GM12878 (cell line): Measurements from ENCODE around the gene FUT7. TPM values are rescaled to one million over a fixed set of nuclear protein-coding genes. Genes with fewer than 3 reads are reported as not detected.

Experiments used
- ASH2L ChIP-seq: fragments of 300-600, 200-600 bp; sonication (generic); IDR thresholded peaks from 2 replicates; pipeline ENCODE4 v1.6.1; 2017; ENCODE audit warnings: low read depth, mild to moderate bottlenecking, borderline replicate concordance
- CREB1 ChIP-seq: IDR thresholded peaks from 2 replicates; pipeline ENCODE4 v1.6.1; 2012; ENCODE audit warnings: low read depth, mild to moderate bottlenecking, inconsistent platforms
- CUX1 ChIP-seq: IDR thresholded peaks from 2 replicates; pipeline ENCODE4 v1.6.1; 2012; ENCODE audit warnings: improper control_type of control experiment, low read depth, low read length; ENCODE audit not compliant: insufficient replicate concordance
- EZH2 ChIP-seq: IDR thresholded peaks from 2 replicates; pipeline ENCODE4 v1.6.1; 2012; ENCODE audit warnings: low read depth, mild to moderate bottlenecking, control low read depth, inconsistent platforms, low read length, borderline replicate concordance; ENCODE audit not compliant: control insufficient read depth
- HDAC6 ChIP-seq: fragments of 200-600 bp; sonication (generic); IDR thresholded peaks from one replicate; pipeline ENCODE4 v1.8.0; 2017; ENCODE audit warnings: antibody characterized with exemption; ENCODE audit not compliant: unreplicated experiment
- HDGF ChIP-seq: fragments of 450-650 bp; IDR thresholded peaks from 2 replicates; pipeline ENCODE4 v1.6.1; 2016; ENCODE audit warnings: antibody characterized with exemption
- JUNB ChIP-seq: IDR thresholded peaks from 2 replicates; pipeline ENCODE4 v1.6.1; 2016; ENCODE audit warnings: antibody characterized with exemption, mild to moderate bottlenecking
- KDM1A ChIP-seq: fragments of 200-600 bp; sonication (generic); IDR thresholded peaks from 2 replicates; pipeline ENCODE4 v1.6.1; 2016; ENCODE audit warnings: borderline replicate concordance
- NFYA ChIP-seq: IDR thresholded peaks from 2 replicates; pipeline ENCODE4 v1.6.1; 2011; ENCODE audit warnings: low read depth, mild to moderate bottlenecking, low read length, improper control_type of control experiment, borderline replicate concordance
- PBX3 ChIP-seq: IDR thresholded peaks from 2 replicates; pipeline ENCODE4 v1.6.1; 2011; ENCODE audit warnings: mild to moderate bottlenecking, low read depth, low read length, moderate library complexity; ENCODE audit not compliant: insufficient replicate concordance
- POU2F2 ChIP-seq: IDR thresholded peaks from 3 replicates; pipeline ENCODE4 v1.6.1; 2011; ENCODE audit warnings: low read depth, mild to moderate bottlenecking, low read length, borderline replicate concordance
- RBBP5 ChIP-seq: fragments of 200-600 bp; sonication (generic); conservative IDR thresholded peaks from 2 replicates; pipeline ENCODE4 v1.6.1; 2016
- RCOR1 ChIP-seq: conservative IDR thresholded peaks from 2 replicates; pipeline ENCODE4 v1.6.1; 2012; ENCODE audit warnings: low read depth, low read length, improper control_type of control experiment
- SREBF1 ChIP-seq: IDR thresholded peaks from 2 replicates; pipeline ENCODE4 v1.6.1; 2012; ENCODE audit warnings: mild to moderate bottlenecking, low read length
- SREBF2 ChIP-seq: IDR thresholded peaks from 2 replicates; pipeline ENCODE4 v1.6.1; 2012; ENCODE audit warnings: mild to moderate bottlenecking, low read length
- TARDBP ChIP-seq: IDR thresholded peaks from 2 replicates; pipeline ENCODE4 v1.6.1; 2016; ENCODE audit warnings: borderline replicate concordance
- YBX1 ChIP-seq: fragments of 450-650 bp; IDR thresholded peaks from 2 replicates; pipeline ENCODE4 v1.6.1; 2016; ENCODE audit warnings: antibody characterized with exemption
- ZBED1 ChIP-seq: IDR thresholded peaks from 2 replicates; pipeline ENCODE4 v1.6.1; 2016; ENCODE audit warnings: borderline replicate concordance
- ZBTB4 ChIP-seq: fragments of 450-650 bp; formaldehyde crosslinking; IDR thresholded peaks from 2 replicates; pipeline ENCODE4 v1.4.0; 2022; ENCODE audit warnings: mild to moderate bottlenecking, moderate library complexity
- ZNF24 ChIP-seq: fragments of 450-650 bp; IDR thresholded peaks from 2 replicates; pipeline ENCODE4 v1.6.1; 2017; ENCODE audit warnings: antibody characterized with exemption, mild to moderate bottlenecking
- polyA plus RNA-seq, 11 experiments: library from polyadenylated mRNA; depleted of rRNA in 4 of 11; unstranded in 6 of 11; stranded (reverse) in 5 of 11; fragments of >200 nt; fragmentation: Nextera tagmentation in 4 of 11; fragmentation: Illumina TruSeq in 1 of 11; extraction: Ambion mirVana in 4 of 11; extraction: Trizol in 1 of 11; gene quantifications; 1 replicate in 1 of 11; 2 replicates in 10 of 11; pipeline versions ENCODE4 v1.2.1 to v1.2.3, GENCODE V29; 2011 to 2016; ENCODE audit warnings: inconsistent platforms in 2 of 11, missing spikeins in 2 of 11, low read depth in 1 of 11
- total RNA-seq, 4 experiments: library from RNA; depleted of rRNA in 3 of 4; stranded (reverse); fragments of >200 nt in 3 of 4; fragmentation: Illumina TruSeq in 1 of 4; extraction: Trizol in 1 of 4; gene quantifications; 2 replicates each; pipeline versions ENCODE4 v1.2.1 to v1.2.3, GENCODE V29; 2013 to 2021
- TF ChIP-seq, protein P1 (sequence below): IDR thresholded peaks from 2 replicates; pipeline ENCODE4 v1.6.1; 2012; ENCODE audit warnings: low read depth, low read length, improper control_type of control experiment

Gene FUT7
- total and polyA plus RNA-seq, 10 of the 15 experiments (the other 5 are each of a cell fraction or from before 2014, with no cell fraction given) = 0.04 to 0.62 (median 0.20) TPM; not detected in 2

GRCh38 chr9:137034709-137035506 is 3.0 kb upstream of the FUT7 start (continued):
- TF ChIP-seq CUX1 (no peak), HDGF (0 out of 2 replicates have a peak, but pooled peaks have one; percentile 57), ZBED1 (no peak), KDM1A (no peak), NFYA (no peak), RBBP5 (no peak), SREBF2 (no peak), TARDBP (no peak), SREBF1 (no peak), POU2F2 (no peak), HDAC6 (no peak), ZNF24 (no peak), PBX3 (no peak), RCOR1 (peak; percentile 78; the same call in 1 of the 2 replicates), CREB1 (no peak), ASH2L (no peak), EZH2 (no peak), JUNB (peak; percentile 88), ZBTB4 (CRISPR knock-in tag) (no peak), YBX1 (no peak)
- TF ChIP-seq, protein P1, sequence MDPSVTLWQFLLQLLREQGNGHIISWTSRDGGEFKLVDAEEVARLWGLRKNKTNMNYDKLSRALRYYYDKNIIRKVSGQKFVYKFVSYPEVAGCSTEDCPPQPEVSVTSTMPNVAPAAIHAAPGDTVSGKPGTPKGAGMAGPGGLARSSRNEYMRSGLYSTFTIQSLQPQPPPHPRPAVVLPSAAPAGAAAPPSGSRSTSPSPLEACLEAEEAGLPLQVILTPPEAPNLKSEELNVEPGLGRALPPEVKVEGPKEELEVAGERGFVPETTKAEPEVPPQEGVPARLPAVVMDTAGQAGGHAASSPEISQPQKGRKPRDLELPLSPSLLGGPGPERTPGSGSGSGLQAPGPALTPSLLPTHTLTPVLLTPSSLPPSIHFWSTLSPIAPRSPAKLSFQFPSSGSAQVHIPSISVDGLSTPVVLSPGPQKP = no peak
